CD4-positive, alpha-beta memory T cell (primary cell): ENCODE measurements around the gene DNAJB2. TPM values are rescaled to one million over a fixed set of nuclear protein-coding genes. Genes with fewer than 3 reads are reported as not detected.
"Not testable (repeated sequence)": the region's sequence is repeated elsewhere in the genome, so short reads cannot be mapped to it uniquely, and the experiment has no call there.

Experiments used
- CTCF ChIA-PET: fragments of 350-600 bp; sonication (Branson Sonifier 250); formaldehyde crosslinking; loops from one replicate; lab custom pipeline; 2021; ENCODE audit warnings: inconsistent platforms; ENCODE audit not compliant: partially characterized antibody; lab: Charles Lee
- POLR2A ChIA-PET: fragments of 350-600 bp; sonication (Branson Sonifier 250); formaldehyde crosslinking; loops from one replicate; lab custom pipeline; 2021; ENCODE audit not compliant: partially characterized antibody; lab: Charles Lee
- DNase-seq, 5 donors: peaks; one replicate each; pipeline versions ENCODE4 v3.0.0 to v3.0.0-alpha.2; 2020 to 2022; ENCODE audit warnings: mixed read lengths in 1 of 5
- H3K27ac ChIP-seq: one replicate; pipeline ENCODE4 v1.7.0; 2013; ENCODE audit warnings: low read depth, low read length
- H3K27me3 ChIP-seq: 2 replicates; pipeline ENCODE4 v1.7.0; 2013; ENCODE audit warnings: mild to moderate bottlenecking, low read length, moderate library complexity; ENCODE audit not compliant: insufficient read depth
- H3K36me3 ChIP-seq: 2 replicates; pipeline ENCODE4 v1.7.0; 2013; ENCODE audit warnings: mild to moderate bottlenecking, low read length, moderate library complexity; ENCODE audit not compliant: insufficient read depth
- H3K4me1 ChIP-seq: 2 replicates; pipeline ENCODE4 v1.7.0; 2013; ENCODE audit warnings: mild to moderate bottlenecking, low read length, moderate library complexity; ENCODE audit not compliant: insufficient read depth
- H3K4me3 ChIP-seq, 2 donors: one replicate each; pipeline ENCODE4 v1.7.0; 2013; ENCODE audit warnings: low read length in 2 of 2, mild to moderate bottlenecking in 1 of 2
- H3K9me3 ChIP-seq, 2 donors: one replicate each; pipeline ENCODE4 v1.7.0; 2013; ENCODE audit warnings: low read length in 2 of 2, control low read depth in 1 of 2; ENCODE audit not compliant: control insufficient read depth in 1 of 2
- H3K27ac Mint-ChIP-seq, 7 donors: one replicate each; pipeline ENCODE4 v1.8.0; 2020 to 2021; ENCODE audit warnings: mixed read lengths in 7 of 7, mild to moderate bottlenecking in 6 of 7, inconsistent platforms in 3 of 7, moderate library complexity in 3 of 7
- H3K27me3 Mint-ChIP-seq, 2 donors: one replicate each; pipeline ENCODE4 v1.8.0; 2020 to 2021; ENCODE audit warnings: mixed read lengths in 2 of 2
- H3K36me3 Mint-ChIP-seq, 2 donors: one replicate each; pipeline ENCODE4 v1.8.0; 2020 to 2021; ENCODE audit warnings: mixed read lengths in 2 of 2, inconsistent platforms in 1 of 2, mild to moderate bottlenecking in 1 of 2
- H3K4me1 Mint-ChIP-seq, 4 donors: one replicate each; pipeline ENCODE4 v1.8.0; 2020 to 2021; ENCODE audit warnings: mixed read lengths in 4 of 4, mild to moderate bottlenecking in 1 of 4
- H3K4me3 Mint-ChIP-seq, 8 donors: one replicate each; pipeline ENCODE4 v1.8.0; 2020 to 2021; ENCODE audit warnings: mixed read lengths in 8 of 8, mild to moderate bottlenecking in 7 of 8, moderate library complexity in 6 of 8, inconsistent platforms in 3 of 8
- H3K9me3 Mint-ChIP-seq, 8 donors: one replicate each; pipeline ENCODE4 v1.8.0; 2020 to 2021; ENCODE audit warnings: mixed read lengths in 8 of 8, mild to moderate bottlenecking in 5 of 8, inconsistent platforms in 3 of 8, moderate library complexity in 1 of 8
- intact Hi-C: fragments of 100-400 bp; cut with micrococcal nuclease; formaldehyde crosslinking; loops from one replicate; pipeline ENCODE4 v1.15.1; 2023
- polyA plus RNA-seq, 2 donors: library from polyadenylated mRNA; unstranded; fragments of 300-500 nt; fragmentation: Illumina TruSeq; gene quantifications; one replicate each; pipeline ENCODE4 v1.2.3, GENCODE V29; 2021
- total RNA-seq, 2 experiments: library from RNA; stranded (reverse); gene quantifications; one replicate each; pipeline ENCODE4 v1.2.3, GENCODE V29; 2021

The DNAJB2 gene
- total and polyA plus RNA-seq, 4 experiments from 2014 or later, result 4.1 to 117 (median 58.6) TPM

DNA sequence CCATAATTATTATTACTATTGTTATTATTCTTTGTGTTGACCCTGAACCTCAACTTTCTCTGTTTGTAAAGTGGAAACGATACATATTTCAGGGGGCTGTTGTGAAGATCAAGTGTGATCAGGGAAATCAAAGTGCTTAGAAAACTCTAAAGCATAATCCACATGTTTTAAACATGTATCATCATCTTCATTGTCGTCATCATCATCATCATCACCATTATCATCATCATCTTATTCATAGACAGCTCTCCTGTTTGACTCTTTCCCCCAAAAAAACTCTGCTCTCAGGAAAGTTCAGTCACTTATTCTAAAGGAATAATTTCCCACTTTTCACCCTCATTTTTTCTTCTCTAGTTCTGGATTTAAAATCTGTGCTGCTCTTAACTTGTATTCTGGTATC is 25.1 kb downstream of the DNAJB2 start:
- no peaks in the 10 kb centered on the region for H3K36me3 Mint-ChIP-seq
- H3K27ac Mint-ChIP-seq, result no peak overlapping the region
- POLR2A ChIA-PET, result no interaction called here
- H3K4me1 ChIP-seq, result no peaks in the 10 kb centered on the region
- no peaks in the 10 kb centered on the region for H3K36me3 ChIP-seq
- H3K27me3 ChIP-seq, result peaks cover 14% of the 10 kb centered on the region
- H3K9me3 Mint-ChIP-seq, result peaks cover 0 to 3% (median 0%) of the 10 kb centered on the region in 8 donors
- H3K27ac ChIP-seq, result no peak overlapping the region
- H3K4me3 ChIP-seq, result no peak overlapping the region
- no peak for DNase-seq
- CTCF ChIA-PET, result interaction anchor here (1.1 to 1.5 kb wide), 3 partner anchors 9 to 27 kb away, joined by 3 to 4 read pairs (median 4); no protein-coding TSS in a partner anchor
- H3K27me3 Mint-ChIP-seq, result peaks cover 35 to 42% of the 10 kb centered on the region in 2 donors
- no peak overlapping the region for H3K4me3 Mint-ChIP-seq
- intact Hi-C loops, result no loop called here
- H3K9me3 ChIP-seq, result no peaks in the 10 kb centered on the region
- peaks cover 0 to 3% (median 0%) of the 10 kb centered on the region in 4 donors for H3K4me1 Mint-ChIP-seq

GRCh38 chr2:219306047-219306446 is 26.9 kb downstream of the DNAJB2 start:
- H3K27me3 ChIP-seq, result peaks cover 14% of the 10 kb centered on the region
- ChIA-PET POLR2A (no interaction called here), CTCF (interaction anchor here (1.7 kb wide), 1 partner anchor 147 kb away, joined by 7 read pairs; the partner anchor contains the start of gene NHEJ1)
- no peaks in the 10 kb centered on the region for H3K36me3 ChIP-seq
- Mint-ChIP-seq H3K9me3 (peaks cover 0 to 4% (median under 1%) of the 10 kb centered on the region in 8 donors), H3K27ac (no peak overlapping the region), H3K27me3 (peaks cover 45 to 47% of the 10 kb centered on the region in 2 donors), H3K36me3 (no peaks in the 10 kb centered on the region), H3K4me1 (peaks cover 0 to 3% (median under 1%) of the 10 kb centered on the region in 4 donors), H3K4me3 (no peak overlapping the region)
- no peak overlapping the region for H3K27ac ChIP-seq
- intact Hi-C loops, result no loop called here
- H3K4me1 ChIP-seq, result no peaks in the 10 kb centered on the region
- DNase-seq, result no peak
- no peak overlapping the region for H3K4me3 ChIP-seq
- H3K9me3 ChIP-seq, result no peaks in the 10 kb centered on the region

- H3K27ac Mint-ChIP-seq, result peak overlapping the region in 1 of 7 donors; percentile 58
- ChIA-PET POLR2A (no interaction called here), CTCF (interaction anchor here (1.2 to 1.4 kb wide), 2 partner anchors 64 to 278 kb away, joined by 3 read pairs; no protein-coding TSS in a partner anchor)
- no peaks in the 10 kb centered on the region for H3K36me3 Mint-ChIP-seq
- Histone ChIP-seq H3K4me3 (no peak overlapping the region), H3K27me3 (peaks cover 18% of the 10 kb centered on the region), H3K36me3 (no peaks in the 10 kb centered on the region), H3K27ac (no peak overlapping the region), H3K4me1 (no peaks in the 10 kb centered on the region), H3K9me3 (no peaks in the 10 kb centered on the region)
- H3K9me3 Mint-ChIP-seq, result peaks cover 0 to 4% (median 2%) of the 10 kb centered on the region in 8 donors
- peaks cover 40 to 42% of the 10 kb centered on the region in 2 donors for H3K27me3 Mint-ChIP-seq
- peaks cover 0 to 3% (median under 1%) of the 10 kb centered on the region in 4 donors for H3K4me1 Mint-ChIP-seq
- intact Hi-C loops, result no loop called here
- no peak overlapping the region for H3K4me3 Mint-ChIP-seq
- peak; percentile 57 to 62 (median 61) for DNase-seq
Observed at GRCh38 chr2:219308142-219309101, 29.3 kb downstream of the DNAJB2 start.

DNA sequence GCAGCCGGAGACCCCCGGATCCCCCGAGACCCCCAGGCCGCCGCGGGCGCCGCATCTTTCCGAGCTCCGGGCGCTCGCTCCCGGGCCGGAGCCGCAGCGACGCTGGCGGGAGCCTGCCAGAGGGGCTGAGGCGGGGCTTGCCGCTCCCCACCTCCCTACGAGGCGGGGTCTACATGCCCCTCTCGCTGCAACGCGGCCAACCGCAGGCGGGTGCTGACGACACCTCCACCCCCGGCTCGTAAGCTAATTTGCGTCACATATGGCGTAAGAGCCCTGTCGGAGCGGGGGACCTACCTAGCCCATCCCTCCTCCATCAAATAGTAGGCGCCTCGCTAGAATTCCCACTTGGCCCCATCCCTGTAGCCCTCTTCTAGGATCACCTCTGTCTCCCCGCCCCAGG is 30.1 kb downstream of the DNAJB2 start, which contains the start of gene PTPRN:
TSS of gene PTPRN (minus strand) at position 124 of the 400 bp plus-strand sequence. CDS start at position 55, 69 bp downstream.
- no peaks in the 10 kb centered on the region for H3K4me1 ChIP-seq
- no peaks in the 10 kb centered on the region for H3K36me3 ChIP-seq
- H3K4me1 Mint-ChIP-seq, result peaks cover 0 to 3% (median under 1%) of the 10 kb centered on the region in 4 donors
- H3K4me3 ChIP-seq, result no peak within 1 kb of the TSS
- H3K27ac ChIP-seq, result no peak within 1 kb of the TSS
- peak within 1 kb of the TSS in 1 of 7 donors; percentile 58 for H3K27ac Mint-ChIP-seq
- no peak for DNase-seq
- intact Hi-C loops, result no loop called here
- H3K27me3 ChIP-seq, result peaks cover 18% of the 10 kb centered on the region
- no peaks in the 10 kb centered on the region for H3K36me3 Mint-ChIP-seq
- peaks cover 0 to 5% (median 2%) of the 10 kb centered on the region in 8 donors for H3K9me3 Mint-ChIP-seq
- ChIA-PET CTCF (interaction anchor here (1.5 to 1.6 kb wide), 2 partner anchors 9 to 44 kb away, joined by 5 to 8 read pairs; no protein-coding TSS in a partner anchor), POLR2A (no interaction called here)
- H3K27me3 Mint-ChIP-seq, result peaks cover 37 to 43% of the 10 kb centered on the region in 2 donors
- no peaks in the 10 kb centered on the region for H3K9me3 ChIP-seq
- H3K4me3 Mint-ChIP-seq, result no peak within 1 kb of the TSS

- H3K36me3 ChIP-seq, H3K4me3 ChIP-seq, H3K27ac Mint-ChIP-seq, H3K4me3 Mint-ChIP-seq, H3K27me3 ChIP-seq, H3K4me1 ChIP-seq, H3K27ac ChIP-seq, H3K36me3 Mint-ChIP-seq, H3K4me1 Mint-ChIP-seq, H3K9me3 ChIP-seq, intact Hi-C loops, H3K9me3 Mint-ChIP-seq, POLR2A ChIA-PET, DNase-seq: not testable (repeated sequence)
- CTCF ChIA-PET, result interaction anchor here (1.1 to 1.9 kb wide), 3 partner anchors 15 to 283 kb away, joined by 3 to 6 read pairs (median 3); partner anchors contain the start of gene NHEJ1
- peaks cover 21 to 30% of the 10 kb centered on the region in 2 donors for H3K27me3 Mint-ChIP-seq
Observed at GRCh38 chr2:219312683-219313263, 33.6 kb downstream of the DNAJB2 start.

DNA sequence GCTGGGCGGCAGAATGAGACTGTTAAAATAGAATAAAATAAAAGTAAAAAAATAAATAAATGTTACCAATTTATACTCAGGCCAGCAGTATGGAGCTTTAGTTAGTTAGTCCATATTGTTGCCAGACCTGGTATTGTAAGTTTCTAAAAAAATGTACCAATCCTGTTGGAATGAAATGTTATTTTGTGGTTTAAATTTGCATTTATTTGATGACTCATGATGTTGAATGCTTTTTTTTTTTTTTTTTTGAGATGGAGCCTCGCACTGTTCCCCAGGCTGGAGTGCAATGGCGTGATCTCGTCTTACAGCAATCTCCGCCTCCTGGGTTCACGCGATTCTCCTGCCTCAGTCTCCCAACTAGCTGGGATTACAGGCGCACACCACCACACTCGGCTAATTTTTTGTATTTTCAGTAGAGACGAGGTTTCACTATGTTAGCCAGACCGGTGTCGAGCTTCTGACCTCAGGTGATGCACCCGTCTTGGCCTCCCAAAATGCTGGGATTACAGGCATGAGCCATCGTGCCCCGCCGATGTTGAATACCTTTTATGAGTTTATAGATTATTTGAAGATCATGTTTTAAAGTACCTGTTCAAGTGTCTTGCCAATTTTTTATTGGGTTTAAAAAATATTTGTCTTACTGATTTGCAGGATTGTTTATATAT is 35.8 kb downstream of the DNAJB2 start:
- peaks cover 9 to 19% of the 10 kb centered on the region in 2 donors for H3K27me3 Mint-ChIP-seq
- H3K9me3 ChIP-seq, result no peaks in the 10 kb centered on the region
- peaks cover 4% of the 10 kb centered on the region for H3K27me3 ChIP-seq
- no peak overlapping the region for H3K4me3 ChIP-seq
- H3K9me3 Mint-ChIP-seq, result peaks cover 0 to 5% (median 0%) of the 10 kb centered on the region in 8 donors
- H3K27ac ChIP-seq, result no peak overlapping the region
- POLR2A ChIA-PET, result no interaction called here
- CTCF ChIA-PET, result interaction anchor here (0.7 kb wide), 1 partner anchor 12 kb away, joined by 4 read pairs; no protein-coding TSS in a partner anchor
- H3K27ac Mint-ChIP-seq, result no peak overlapping the region
- H3K36me3 ChIP-seq, result no peaks in the 10 kb centered on the region
- intact Hi-C loops, result no loop called here
- H3K4me1 ChIP-seq, result no peaks in the 10 kb centered on the region
- H3K36me3 Mint-ChIP-seq, result no peaks in the 10 kb centered on the region
- peaks cover 0 to 1% (median 0%) of the 10 kb centered on the region in 4 donors for H3K4me1 Mint-ChIP-seq
- no peak for DNase-seq
- H3K4me3 Mint-ChIP-seq, result no peak overlapping the region
